ENCODE results near the gene ATP2B3. TPM values are rescaled to one million over a fixed set of nuclear protein-coding genes. Genes with fewer than 3 reads are reported as not detected.
A peak's percentile ranks its signal among the peaks of the same experiment; 100 is the strongest.

Gene ATP2B3
- total RNA-seq, 1 experiment from 2014 or later = 0.21 TPM

- CTCF ChIA-PET = interaction anchor here (0.6 to 1.3 kb wide), 5 partner anchors 23 to 541 kb away, joined by 3 to 10 read pairs (median 6); partner anchors contain the start of gene BGN
- no TSS peak for BruUV-seq (replicated peaks)
- no peaks in the 10 kb centered on the region for H3K4me1 ChIP-seq (ENCODE audit: control insufficient read depth, insufficient read depth, low read length)
- DNase-seq (ENCODE audit: low read depth, low spot score) (no peak), ATAC-seq (no peak)
- intact Hi-C loops (cut with micrococcal nuclease; ENCODE audit: unreplicated experiment) = no loop called here
- no peaks in the 10 kb centered on the region for H3K9me3 ChIP-seq (ENCODE audit: control insufficient read depth, insufficient read depth, low read depth, low read length)
- POLR2A ChIA-PET = no interaction called here
- H3K4me3 ChIP-seq (ENCODE audit: low read depth in 2 of 2, low read length in 2 of 2) = no peak overlapping the region
- in situ Hi-C loops (cut with HindIII; ENCODE audit: low pct_unique_long_range_greater_than_20kb, low sequenced_read_pairs) = no loop called here
- no peak for TF ChIP-seq SIN3A (IDR thresholded peaks at IDR 0.05; ENCODE audit: borderline replicate concordance, insufficient read depth, low read depth, low read length)
- TF ChIP-seq TCF7L2 (IDR thresholded peaks at IDR 0.05; ENCODE audit: low read depth, low read length) = no peak
- TF ChIP-seq REST (IDR thresholded peaks at IDR 0.05; ENCODE audit: insufficient read depth in 1 of 2, low read depth in 2 of 2, low read length in 1 of 2) = no peak
- TF ChIP-seq, protein P1, sequence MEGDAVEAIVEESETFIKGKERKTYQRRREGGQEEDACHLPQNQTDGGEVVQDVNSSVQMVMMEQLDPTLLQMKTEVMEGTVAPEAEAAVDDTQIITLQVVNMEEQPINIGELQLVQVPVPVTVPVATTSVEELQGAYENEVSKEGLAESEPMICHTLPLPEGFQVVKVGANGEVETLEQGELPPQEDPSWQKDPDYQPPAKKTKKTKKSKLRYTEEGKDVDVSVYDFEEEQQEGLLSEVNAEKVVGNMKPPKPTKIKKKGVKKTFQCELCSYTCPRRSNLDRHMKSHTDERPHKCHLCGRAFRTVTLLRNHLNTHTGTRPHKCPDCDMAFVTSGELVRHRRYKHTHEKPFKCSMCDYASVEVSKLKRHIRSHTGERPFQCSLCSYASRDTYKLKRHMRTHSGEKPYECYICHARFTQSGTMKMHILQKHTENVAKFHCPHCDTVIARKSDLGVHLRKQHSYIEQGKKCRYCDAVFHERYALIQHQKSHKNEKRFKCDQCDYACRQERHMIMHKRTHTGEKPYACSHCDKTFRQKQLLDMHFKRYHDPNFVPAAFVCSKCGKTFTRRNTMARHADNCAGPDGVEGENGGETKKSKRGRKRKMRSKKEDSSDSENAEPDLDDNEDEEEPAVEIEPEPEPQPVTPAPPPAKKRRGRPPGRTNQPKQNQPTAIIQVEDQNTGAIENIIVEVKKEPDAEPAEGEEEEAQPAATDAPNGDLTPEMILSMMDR (IDR thresholded peaks at IDR 0.05) = no peak
- no peak for TF ChIP-seq POLR2AphosphoS5 (IDR thresholded peaks at IDR 0.05; ENCODE audit: low read depth, low read length)
- H3K27ac ChIP-seq (ENCODE audit: low read length) = 0 out of 2 replicates have a peak overlapping the region, but pooled peaks have one; percentile 39
- no peaks in the 10 kb centered on the region for H3K27me3 ChIP-seq (ENCODE audit: control insufficient read depth, insufficient read depth, low read length)
- H3K36me3 ChIP-seq (ENCODE audit: control insufficient read depth, insufficient read depth, low read length) = no peaks in the 10 kb centered on the region
Observed at GRCh38 chrX:153471663-153472280, 45.7 kb upstream of the ATP2B3 start.

DNA sequence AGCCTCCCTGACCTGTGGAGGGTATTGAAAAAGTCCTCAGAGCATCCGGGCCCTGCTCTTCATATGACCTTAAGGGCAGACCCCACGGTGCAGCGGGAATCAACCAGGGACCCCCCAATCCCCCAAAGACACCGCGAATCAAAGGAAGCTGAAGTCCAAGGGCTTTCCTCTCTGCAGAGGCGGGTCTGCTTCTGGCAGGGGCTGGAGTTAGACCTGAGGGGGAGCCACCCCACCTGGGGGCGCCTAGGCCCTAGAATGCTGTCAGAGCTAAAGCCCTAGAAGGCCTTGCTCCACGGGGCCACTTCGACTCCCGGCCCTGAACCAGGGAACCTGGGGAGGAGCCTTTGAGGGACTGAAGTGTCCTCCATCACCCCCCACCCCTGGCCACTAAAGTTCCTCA is 44.3 kb upstream of the ATP2B3 start:
- no peaks in the 10 kb centered on the region for H3K36me3 ChIP-seq (ENCODE audit: control insufficient read depth, insufficient read depth, low read length)
- TF ChIP-seq TCF7L2 (IDR thresholded peaks at IDR 0.05; ENCODE audit: low read depth, low read length) (no peak), REST (IDR thresholded peaks at IDR 0.05; ENCODE audit: insufficient read depth in 1 of 2, low read depth in 2 of 2, low read length in 1 of 2) (no peak), SIN3A (IDR thresholded peaks at IDR 0.05; ENCODE audit: borderline replicate concordance, insufficient read depth, low read depth, low read length) (no peak), POLR2AphosphoS5 (IDR thresholded peaks at IDR 0.05; ENCODE audit: low read depth, low read length) (no peak)
- TF ChIP-seq, protein P1 (IDR thresholded peaks at IDR 0.05) = no peak
- no peak overlapping the region for H3K27ac ChIP-seq (ENCODE audit: low read length)
- ChIA-PET CTCF (interaction anchor here (0.6 to 1.0 kb wide), 3 partner anchors 33 to 441 kb away, joined by 3 to 10 read pairs (median 7); no protein-coding TSS in a partner anchor), POLR2A (no interaction called here)
- in situ Hi-C loops (cut with HindIII; ENCODE audit: low pct_unique_long_range_greater_than_20kb, low sequenced_read_pairs) = no loop called here
- H3K4me1 ChIP-seq (ENCODE audit: control insufficient read depth, insufficient read depth, low read length) = no peaks in the 10 kb centered on the region
- DNase-seq (ENCODE audit: low read depth, low spot score) (no peak), ATAC-seq (no peak)
- BruUV-seq (replicated peaks) = no TSS peak
- H3K4me3 ChIP-seq (ENCODE audit: low read depth in 2 of 2, low read length in 2 of 2) = no peak overlapping the region
- no peaks in the 10 kb centered on the region for H3K9me3 ChIP-seq (ENCODE audit: control insufficient read depth, insufficient read depth, low read depth, low read length)
- intact Hi-C loops (cut with micrococcal nuclease; ENCODE audit: unreplicated experiment) = no loop called here
- no peaks in the 10 kb centered on the region for H3K27me3 ChIP-seq (ENCODE audit: control insufficient read depth, insufficient read depth, low read length)

Data from Panc1 (cell line).